Ascending aorta (tissue), 2 donors: ENCODE measurements around the gene TMEM19. TPM values are rescaled to one million over a fixed set of nuclear protein-coding genes. Genes with fewer than 3 reads are reported as not detected.
A peak's percentile ranks its signal among the peaks of the same experiment; 100 is the strongest.

Experiments used
- DNase-seq, 2 donors: peaks; one replicate each; pipeline ENCODE4 v3.0.0-alpha.2; 2019; ENCODE audit warnings: low spot score in 2 of 2
- H3K27ac ChIP-seq, 2 donors: fragments of 200-600 bp; sonication (generic); one replicate each; pipeline ENCODE4 v1.5.1; 2016 to 2017; ENCODE audit warnings: mild to moderate bottlenecking in 1 of 2
- H3K27me3 ChIP-seq: fragments of 200-600 bp; sonication (generic); one replicate; pipeline ENCODE4 v1.5.1; 2017
- H3K36me3 ChIP-seq, 2 donors: fragments of 200-600 bp; sonication (generic); one replicate each; pipeline ENCODE4 v1.5.1; 2016
- H3K4me1 ChIP-seq, 2 donors: fragments of 200-600 bp; sonication (generic); one replicate each; pipeline ENCODE4 v1.5.1; 2016 to 2017; ENCODE audit warnings: mild to moderate bottlenecking in 1 of 2
- H3K4me3 ChIP-seq, 2 donors: fragments of 200-600 bp; sonication (generic); one replicate each; pipeline ENCODE4 v1.5.1; 2016 to 2017; ENCODE audit warnings: mild to moderate bottlenecking in 1 of 2
- H3K9me3 ChIP-seq, 2 donors: fragments of 200-600 bp; sonication (generic); one replicate each; pipeline ENCODE4 v1.5.1; 2016
- intact Hi-C: fragments of 100-400 bp; cut with DNase I; formaldehyde crosslinking; loops from one replicate; pipeline ENCODE4 v1.15.1; 2023
- total RNA-seq: library from RNA; depleted of rRNA; stranded (reverse); fragments of >200 nt; gene quantifications from one replicate; pipeline ENCODE4 v1.1.0, GENCODE V29; 2016
- TF ChIP-seq, protein P1 (sequence below), 3 experiments: fragments of 200-600 bp in 2 of 3; fragments of 450-650 bp in 1 of 3; sonication (generic) in 2 of 3; IDR thresholded peaks; one replicate each; pipeline ENCODE4 v1.5.1; 2016 to 2019; ENCODE audit warnings: antibody characterized with exemption in 3 of 3, mild to moderate bottlenecking in 1 of 3, moderate library complexity in 1 of 3

Gene TMEM19
- total RNA-seq = 14.5 TPM

- Histone ChIP-seq H3K4me1 (peaks cover 0 to 10% of the 10 kb centered on the region in 2 donors), H3K27ac (peak within 1 kb of the TSS; percentile 73 to 81), H3K9me3 (no peaks in the 10 kb centered on the region), H3K36me3 (no peaks in the 10 kb centered on the region), H3K4me3 (peak within 1 kb of the TSS; percentile 68 to 92), H3K27me3 (no peaks in the 10 kb centered on the region)
- TF ChIP-seq, protein P1, sequence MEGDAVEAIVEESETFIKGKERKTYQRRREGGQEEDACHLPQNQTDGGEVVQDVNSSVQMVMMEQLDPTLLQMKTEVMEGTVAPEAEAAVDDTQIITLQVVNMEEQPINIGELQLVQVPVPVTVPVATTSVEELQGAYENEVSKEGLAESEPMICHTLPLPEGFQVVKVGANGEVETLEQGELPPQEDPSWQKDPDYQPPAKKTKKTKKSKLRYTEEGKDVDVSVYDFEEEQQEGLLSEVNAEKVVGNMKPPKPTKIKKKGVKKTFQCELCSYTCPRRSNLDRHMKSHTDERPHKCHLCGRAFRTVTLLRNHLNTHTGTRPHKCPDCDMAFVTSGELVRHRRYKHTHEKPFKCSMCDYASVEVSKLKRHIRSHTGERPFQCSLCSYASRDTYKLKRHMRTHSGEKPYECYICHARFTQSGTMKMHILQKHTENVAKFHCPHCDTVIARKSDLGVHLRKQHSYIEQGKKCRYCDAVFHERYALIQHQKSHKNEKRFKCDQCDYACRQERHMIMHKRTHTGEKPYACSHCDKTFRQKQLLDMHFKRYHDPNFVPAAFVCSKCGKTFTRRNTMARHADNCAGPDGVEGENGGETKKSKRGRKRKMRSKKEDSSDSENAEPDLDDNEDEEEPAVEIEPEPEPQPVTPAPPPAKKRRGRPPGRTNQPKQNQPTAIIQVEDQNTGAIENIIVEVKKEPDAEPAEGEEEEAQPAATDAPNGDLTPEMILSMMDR (IDR thresholded peaks at IDR 0.05) = peak in 1 of 3 experiments; percentile 38
- peak; percentile 69 to 93 for DNase-seq
- intact Hi-C loops = loop anchor here (1.0 to 5.0 kb wide), 3 partner anchors 23 to 156 kb away; partner anchors contain the start of genes RAB21 and ZFC3H1
Measured at GRCh38 chr12:71685914-71686657, at the start of gene TMEM19. TSS of gene TMEM19 (plus strand) at chr12:71686082. CDS start at chr12:71686681, 599 bp downstream.

GRCh38 chr12:71636704-71637115, 49.2 kb upstream of the TMEM19 start:
- Histone ChIP-seq H3K27me3 (no peaks in the 10 kb centered on the region), H3K36me3 (peaks cover 54 to 72% of the 10 kb centered on the region in 2 donors), H3K9me3 (no peaks in the 10 kb centered on the region), H3K27ac (no peak overlapping the region), H3K4me1 (no peaks in the 10 kb centered on the region), H3K4me3 (no peak overlapping the region)
- intact Hi-C loops = loop anchor here (2.0 to 10.0 kb wide), 2 partner anchors 108 to 222 kb away; no protein-coding TSS in a partner anchor
- TF ChIP-seq, protein P1 (IDR thresholded peaks at IDR 0.05) = peak; percentile 42 to 70 (median 70)
- no peak for DNase-seq

DNA sequence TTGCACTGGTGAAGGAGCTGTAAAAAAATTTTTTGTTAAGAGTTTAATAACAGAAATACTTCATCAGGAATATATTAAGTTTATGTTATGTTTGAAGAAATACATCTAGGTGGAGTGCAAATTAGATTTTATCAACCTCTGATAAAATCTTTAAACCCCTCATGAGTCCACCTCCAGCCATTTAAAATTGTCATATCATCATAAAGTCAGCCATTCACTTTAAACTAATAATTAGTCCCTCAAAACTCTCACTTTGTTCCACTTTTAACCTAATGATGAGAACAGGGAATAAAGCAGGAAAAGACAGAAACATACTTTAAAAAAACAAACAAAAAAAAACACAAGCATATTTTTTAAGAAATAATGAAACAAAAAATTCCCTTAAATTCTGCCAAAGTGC, 47.4 kb upstream of the TMEM19 start:
- TF ChIP-seq, protein P1 (IDR thresholded peaks at IDR 0.05) = no peak
- H3K36me3 ChIP-seq = peaks cover 57 to 72% of the 10 kb centered on the region in 2 donors
- H3K9me3 ChIP-seq = no peaks in the 10 kb centered on the region
- intact Hi-C loops = loop anchor here (10.0 kb wide), 1 partner anchor 106 kb away; no protein-coding TSS in a partner anchor
- H3K4me3 ChIP-seq = no peak overlapping the region
- no peaks in the 10 kb centered on the region for H3K27me3 ChIP-seq
- H3K27ac ChIP-seq = no peak overlapping the region
- H3K4me1 ChIP-seq = no peaks in the 10 kb centered on the region
- no peak for DNase-seq

GRCh38 chr12:71639341-71639760, 46.5 kb upstream of the TMEM19 start:
- Histone ChIP-seq H3K9me3 (no peaks in the 10 kb centered on the region), H3K27me3 (no peaks in the 10 kb centered on the region), H3K27ac (no peak overlapping the region), H3K4me1 (no peaks in the 10 kb centered on the region), H3K4me3 (no peak overlapping the region), H3K36me3 (peaks cover 57 to 72% of the 10 kb centered on the region in 2 donors)
- intact Hi-C loops = loop anchor here (10.0 kb wide), 1 partner anchor 105 kb away; no protein-coding TSS in a partner anchor
- DNase-seq = no peak
- TF ChIP-seq, protein P1 (IDR thresholded peaks at IDR 0.05) = no peak

- Histone ChIP-seq H3K27ac (no peak overlapping the region), H3K4me3 (no peak overlapping the region), H3K36me3 (peaks cover 56 to 72% of the 10 kb centered on the region in 2 donors), H3K27me3 (no peaks in the 10 kb centered on the region), H3K9me3 (no peaks in the 10 kb centered on the region), H3K4me1 (no peaks in the 10 kb centered on the region)
- intact Hi-C loops = no loop called here
- TF ChIP-seq, protein P1 (IDR thresholded peaks at IDR 0.05) = no peak
- DNase-seq = no peak
Measured at GRCh38 chr12:71640316-71640715, 45.6 kb upstream of the TMEM19 start.
